ENCODE measurements around the gene KDF1.
"Not testable (repeated sequence)": the region's sequence is repeated elsewhere in the genome, so short reads cannot be mapped to it uniquely, and the experiment has no call there.

KDF1 gene

GRCh38 chr1:26994020-26994786, 33.9 kb upstream of the KDF1 start:
- peak; percentile 22 to 56 for DNase-seq

GRCh38 chr1:26993237-26994019, 33.2 kb upstream of the KDF1 start, which contains the start of gene TRNP1:
TSS of gene TRNP1 (plus strand) at chr1:26993692. CDS start at chr1:26993787, 95 bp downstream.
- DNase-seq = peak; percentile 63 to 78

GRCh38 chr1:26991310-26992116, 31.2 kb upstream of the KDF1 start:
- DNase-seq = peak; percentile 72 to 90

- not testable (repeated sequence) for DNase-seq
Measured at GRCh38 chr1:26989403-26990109, 29.3 kb upstream of the KDF1 start.

GRCh38 chr1:26986658-26987057, 26.4 kb upstream of the KDF1 start:
- DNase-seq = no peak

- DNase-seq = no peak
Measured at GRCh38 chr1:26984291-26984690, 24.0 kb upstream of the KDF1 start.

GRCh38 chr1:26983863-26984262, 23.6 kb upstream of the KDF1 start:
- DNase-seq = no peak

- DNase-seq = peak; percentile 59 to 76
Measured at GRCh38 chr1:26981146-26981846, 21.0 kb upstream of the KDF1 start.

- DNase-seq = no peak
Measured at GRCh38 chr1:26978901-26979300, 18.6 kb upstream of the KDF1 start.

GRCh38 chr1:26976621-26977510, 16.6 kb upstream of the KDF1 start:
- no peak for DNase-seq

GRCh38 chr1:26972821-26973220, 12.6 kb upstream of the KDF1 start:
- DNase-seq = no peak

- no peak for DNase-seq
Measured at GRCh38 chr1:26972390-26972789, 12.1 kb upstream of the KDF1 start.

- DNase-seq = no peak
Measured at GRCh38 chr1:26971590-26971989, 11.3 kb upstream of the KDF1 start.

- peak; percentile 2 to 34 for DNase-seq
Measured at GRCh38 chr1:26970810-26971209, 10.5 kb upstream of the KDF1 start.

- no peak for DNase-seq
Measured at GRCh38 chr1:26965628-26966027, 5.4 kb upstream of the KDF1 start.

- DNase-seq = no peak
Measured at GRCh38 chr1:26965213-26965612, 4.9 kb upstream of the KDF1 start.

GRCh38 chr1:26961826-26962225, 1.6 kb upstream of the KDF1 start:
- DNase-seq = no peak

GRCh38 chr1:26960625-26960966, 328 bp upstream of the KDF1 start:
- DNase-seq = no peak

- DNase-seq = no peak
Measured at GRCh38 chr1:26959270-26959669, 998 bp downstream of the KDF1 start.

- no peak for DNase-seq
Measured at GRCh38 chr1:26957306-26957705, 3.0 kb downstream of the KDF1 start.

GRCh38 chr1:26956321-26956720, 3.9 kb downstream of the KDF1 start:
- no peak for DNase-seq
